ENCODE data around the gene TEX48. TPM values are rescaled to one million over a fixed set of nuclear protein-coding genes. Genes with fewer than 3 reads are reported as not detected.

Gene TEX48
- total and polyA plus RNA-seq, 2 experiments from 2014 or later: not detected

GRCh38 chr9:114697951-114698351 lies 16.0 kb upstream of the TEX48 start:
- H3K27me3 ChIP-seq (ENCODE audit: insufficient read depth): no peaks in the 10 kb centered on the region
- ATAC-seq (no peak), DNase-seq (ENCODE audit: low spot score) (no peak)
- TF ChIP-seq CREB1 (CRISPR knock-in tag; IDR thresholded peaks at IDR 0.05; ENCODE audit: low read depth) (no peak), STAT1 (IDR thresholded peaks at IDR 0.05; ENCODE audit: unreplicated experiment) (no peak), ETS1 (IDR thresholded peaks at IDR 0.05) (no peak), ZNF114 (CRISPR knock-in tag; IDR thresholded peaks at IDR 0.05) (no peak), REST (IDR thresholded peaks at IDR 0.05; ENCODE audit: unreplicated experiment) (no peak), JUNB (IDR thresholded peaks at IDR 0.05; ENCODE audit: unreplicated experiment) (no peak), CTCF (conservative IDR thresholded peaks at IDR 0.05; ENCODE audit: low read depth in 2 of 2) (no peak), ZNF462 (CRISPR knock-in tag; IDR thresholded peaks at IDR 0.05) (no peak), EZH2 (IDR thresholded peaks at IDR 0.05; ENCODE audit: low read depth, unreplicated experiment) (no peak), EZH2phosphoT487 (IDR thresholded peaks at IDR 0.05; ENCODE audit: unreplicated experiment) (no peak), NANOG (IDR thresholded peaks at IDR 0.05; ENCODE audit: borderline replicate concordance) (no peak)
- no peak overlapping the region for H3K4me3 ChIP-seq
- no peak overlapping the region for H3K27ac ChIP-seq (ENCODE audit: low read depth)
- H3K4me1 Mint-ChIP-seq: peaks cover 6% of the 10 kb centered on the region; the same call in 1 of the 3 replicates
- H3K9me2 ChIP-seq (ENCODE audit: insufficient read depth): no peaks in the 10 kb centered on the region
- H4K20me1 ChIP-seq (replicated peaks; ENCODE audit: insufficient read depth): no peaks in the 10 kb centered on the region; the same call in 1 of the 2 replicates
- no peak overlapping the region for H3K27ac Mint-ChIP-seq
- no peaks in the 10 kb centered on the region for H3K36me3 ChIP-seq (ENCODE audit: insufficient read depth)
- H3K4me2 ChIP-seq: no peak overlapping the region
- H3K27me3 Mint-ChIP-seq (ENCODE audit: insufficient read depth, low read depth, poor library complexity): peaks cover 4% of the 10 kb centered on the region
- H3K36me3 Mint-ChIP-seq (ENCODE audit: low read depth): no peaks in the 10 kb centered on the region
- H2AFZ ChIP-seq: no peak overlapping the region
- H3K9me3 Mint-ChIP-seq: no peaks in the 10 kb centered on the region
- H3K4me3 Mint-ChIP-seq: no peak overlapping the region
- H3K79me2 ChIP-seq (replicated peaks; ENCODE audit: insufficient read depth): no peaks in the 10 kb centered on the region
- H3F3A ChIP-seq (replicated peaks; ENCODE audit: low read depth): no peaks in the 10 kb centered on the region
- H3K4me1 ChIP-seq (ENCODE audit: insufficient read depth): no peaks in the 10 kb centered on the region
